Prostate gland (tissue), 2 donors: ENCODE results near the gene SV2C. TPM values are rescaled to one million over a fixed set of nuclear protein-coding genes. Genes with fewer than 3 reads are reported as not detected.

Source experiments
- DNase-seq: peaks from one replicate; pipeline ENCODE4 v3.0.0-alpha.2; 2019; ENCODE audit warnings: low spot score
- H3K27ac ChIP-seq, 2 donors: fragments of 200-600 bp; sonication (generic); 2 replicates each; pipeline ENCODE4 v1.5.1; 2017 to 2019
- H3K27me3 ChIP-seq: fragments of 200-600 bp; sonication (generic); replicated peaks from 2 replicates; pipeline ENCODE4 v1.5.1; 2019; ENCODE audit not compliant: insufficient read depth
- H3K36me3 ChIP-seq, 2 donors: fragments of 200-600 bp; sonication (generic); 1 replicate in 1 of 2; 2 replicates in 1 of 2; pipeline versions ENCODE4 v1.5.1 to v1.8.1; 2017 to 2019
- H3K4me1 ChIP-seq: fragments of 200-600 bp; sonication (generic); replicated peaks from 2 replicates; pipeline ENCODE4 v1.5.1; 2019
- H3K4me3 ChIP-seq, 2 donors: fragments of 200-600 bp; sonication (generic); 2 replicates each; pipeline ENCODE4 v1.5.1; 2017 to 2019
- H3K9me3 ChIP-seq: fragments of 200-600 bp; sonication (generic); 2 replicates; pipeline ENCODE4 v1.5.1; 2017
- CTCF ChIP-seq, 4 experiments: fragments of 200-600 bp in 2 of 4; fragments of 450-650 bp in 2 of 4; sonication (generic) in 2 of 4; IDR thresholded peaks; 1 replicate in 3 of 4; 2 replicates in 1 of 4; pipeline ENCODE4 v1.5.1; 2016 to 2019; ENCODE audit warnings: antibody characterized with exemption in 4 of 4, mild to moderate bottlenecking in 2 of 4, moderate library complexity in 2 of 4
- POLR2A ChIP-seq: fragments of 450-650 bp; IDR thresholded peaks from one replicate; pipeline ENCODE4 v1.6.1; 2016; ENCODE audit warnings: antibody characterized with exemption, mild to moderate bottlenecking
- POLR2AphosphoS5 ChIP-seq: sonication (generic); formaldehyde crosslinking; IDR thresholded peaks from one replicate; pipeline ENCODE4 v1.6.1; 2017; ENCODE audit warnings: antibody characterized with exemption
- WGBS: methylation state at CpG from one replicate; pipeline ENCODE4 v1.1.5; 2018; 5-methylcytosine and 5-hydroxymethylcytosine counted together
- intact Hi-C: fragments of 100-400 bp; cut with DNase I; formaldehyde crosslinking; loops from one replicate; pipeline ENCODE4 v1.14.2; 2022
- total RNA-seq, 2 donors: library from RNA; depleted of rRNA; stranded (reverse); fragments of >200 nt; gene quantifications; one replicate each; pipeline ENCODE4 v1.1.0, GENCODE V29; 2016

SV2C gene
- total RNA-seq, 2 donors from 2014 or later = 0.28 to 0.96 TPM

GRCh38 chr5:76269259-76269931, 186.2 kb downstream of the SV2C start:
- Histone ChIP-seq H3K27me3 (no peaks in the 10 kb centered on the region), H3K4me1 (no peaks in the 10 kb centered on the region), H3K9me3 (no peaks in the 10 kb centered on the region), H3K27ac (no peak overlapping the region), H3K4me3 (no peak overlapping the region), H3K36me3 (no peaks in the 10 kb centered on the region)
- no peak for DNase-seq
- 65% methylated on average over 10 of the region's 10 CpGs for WGBS
- intact Hi-C loops = no loop called here
- TF ChIP-seq POLR2AphosphoS5 (no peak), CTCF (IDR thresholded peaks at IDR 0.05) (no peak), POLR2A (no peak)

- TF ChIP-seq POLR2AphosphoS5 (no peak), CTCF (IDR thresholded peaks at IDR 0.05) (no peak), POLR2A (no peak)
- no peak overlapping the region for H3K27ac ChIP-seq
- H3K4me3 ChIP-seq = no peak overlapping the region
- no peaks in the 10 kb centered on the region for H3K27me3 ChIP-seq
- no peaks in the 10 kb centered on the region for H3K4me1 ChIP-seq
- DNase-seq = no peak
- no peaks in the 10 kb centered on the region for H3K9me3 ChIP-seq
- no peaks in the 10 kb centered on the region for H3K36me3 ChIP-seq
- 0% methylated on average over 1 of the region's 1 CpG for WGBS
- intact Hi-C loops = no loop called here
These were observed 186.9 kb downstream of the SV2C start for GRCh38 chr5:76269932-76270610.

GRCh38 chr5:76271836-76272235, 188.7 kb downstream of the SV2C start:
- DNase-seq = no peak
- TF ChIP-seq POLR2AphosphoS5 (no peak), POLR2A (no peak), CTCF (IDR thresholded peaks at IDR 0.05) (no peak)
- no peaks in the 10 kb centered on the region for H3K36me3 ChIP-seq
- intact Hi-C loops = no loop called here
- H3K4me3 ChIP-seq = no peak overlapping the region
- H3K27me3 ChIP-seq = no peaks in the 10 kb centered on the region
- H3K9me3 ChIP-seq = no peaks in the 10 kb centered on the region
- no peaks in the 10 kb centered on the region for H3K4me1 ChIP-seq
- H3K27ac ChIP-seq = no peak overlapping the region

GRCh38 chr5:76273206-76273885, 190.2 kb downstream of the SV2C start:
- H3K27ac ChIP-seq = no peak overlapping the region
- H3K27me3 ChIP-seq = no peaks in the 10 kb centered on the region
- no peak for DNase-seq
- H3K4me3 ChIP-seq = no peak overlapping the region
- intact Hi-C loops = no loop called here
- no peaks in the 10 kb centered on the region for H3K36me3 ChIP-seq
- TF ChIP-seq POLR2A (no peak), CTCF (IDR thresholded peaks at IDR 0.05) (no peak), POLR2AphosphoS5 (no peak)
- H3K4me1 ChIP-seq = no peaks in the 10 kb centered on the region
- WGBS = 70% methylated on average over 8 of the region's 8 CpGs
- no peaks in the 10 kb centered on the region for H3K9me3 ChIP-seq
